ENCODE data around the gene ABCG1.

- no peak for TF ChIP-seq POLR2A (IDR thresholded peaks at IDR 0.05; ENCODE audit: low read length)
- TF ChIP-seq GATA1 (IDR thresholded peaks at IDR 0.05; ENCODE audit: low read depth, low read length), result no peak
Measured at GRCh38 chr21:42305707-42306147, 86.8 kb downstream of the ABCG1 start.
